Heart left ventricle (tissue), 16 donors: ENCODE measurements around the gene SYK. TPM values are rescaled to one million over a fixed set of nuclear protein-coding genes. Genes with fewer than 3 reads are reported as not detected.

Experiments
- ATAC-seq, 4 donors: fragments of 200-7000 bp; cut with Tn5 transposase; one replicate each; pipeline ENCODE4 v1.9.1; 2020 to 2022; ENCODE audit warnings: moderate library complexity in 4 of 4, mild to moderate bottlenecking in 3 of 4, moderate number of reproducible peaks in 1 of 4
- DNase-seq, 5 donors: peaks; one replicate each; pipeline ENCODE4 v3.0.0-alpha.2; 2020
- H3K27ac ChIP-seq, 12 donors: fragments of 200-600 bp; sonication (generic) in 4 of 12; one replicate each; pipeline versions ENCODE4 v1.5.0 to v1.8.0; 2016 to 2022; ENCODE audit warnings: mild to moderate bottlenecking in 2 of 12
- H3K27me3 ChIP-seq, 9 donors: fragments of 200-600 bp; sonication (generic) in 2 of 9; one replicate each; pipeline versions ENCODE4 v1.5.1 to v1.8.0; 2016 to 2022; ENCODE audit warnings: mild to moderate bottlenecking in 3 of 9
- H3K36me3 ChIP-seq, 9 donors: fragments of 200-600 bp; sonication (generic) in 2 of 9; one replicate each; pipeline versions ENCODE4 v1.5.0 to v1.8.0; 2018 to 2022; ENCODE audit warnings: mild to moderate bottlenecking in 2 of 9
- H3K4me1 ChIP-seq, 12 donors: fragments of 200-600 bp; sonication (generic) in 4 of 12; one replicate each; pipeline versions ENCODE4 v1.5.0 to v1.8.0; 2016 to 2022; ENCODE audit warnings: mild to moderate bottlenecking in 3 of 12
- H3K4me3 ChIP-seq, 12 donors: fragments of 200-600 bp; sonication (generic) in 4 of 12; one replicate each; pipeline versions ENCODE4 v1.5.0 to v1.8.0; 2017 to 2022; ENCODE audit warnings: mild to moderate bottlenecking in 9 of 12, moderate library complexity in 4 of 12
- H3K9me3 ChIP-seq, 12 donors: fragments of 200-600 bp; sonication (generic) in 4 of 12; one replicate each; pipeline versions ENCODE4 v1.5.0 to v1.8.0; 2016 to 2022; ENCODE audit warnings: mild to moderate bottlenecking in 1 of 12
- CTCF ChIP-seq, 12 donors: fragments of 200-600 bp; sonication (generic) in 4 of 12; IDR thresholded peaks; one replicate each; pipeline versions ENCODE4 v1.5.0 to v1.8.0; 2018 to 2022; ENCODE audit warnings: antibody characterized with exemption in 12 of 12, mild to moderate bottlenecking in 5 of 12
- POLR2A ChIP-seq, 2 donors: fragments of 450-650 bp; IDR thresholded peaks; one replicate each; pipeline ENCODE4 v1.6.1; 2017; ENCODE audit warnings: antibody characterized with exemption in 2 of 2, mild to moderate bottlenecking in 2 of 2, moderate library complexity in 2 of 2
- WGBS, 4 donors: extraction: QIAGEN DNeasy Blood & Tissue Kit in 2 of 4; methylation state at CpG; one replicate each; pipeline versions ENCODE4 v1.1.5 to v1.1.7; 2013 to 2018; 5-methylcytosine and 5-hydroxymethylcytosine counted together
- intact Hi-C, 10 donors: fragments of 100-400 bp; cut with DNase I; formaldehyde crosslinking; loops; one replicate each; pipeline versions ENCODE4 v1.11.1 to v1.14.2; 2022
- polyA plus RNA-seq, 2 donors: library from polyadenylated mRNA; stranded (reverse); fragments of 200-250 nt; gene quantifications; one replicate each; pipeline ENCODE4 v1.2.3, GENCODE V29; 2013
- total RNA-seq, 9 donors: library from RNA; depleted of rRNA in 2 of 9; stranded (reverse); fragments of >200 nt in 2 of 9; fragmentation: NEBNext Ultra II Directional in 3 of 9; extraction: Animal tissue kit (Norgen Biotek cat#: 25700) in 3 of 9; gene quantifications; one replicate each; pipeline versions ENCODE4 v1.1.0 to v1.2.4, GENCODE V29; 2016 to 2023
- donor health status: ischemic (EF 13 %, LVEDD 7.1; RV severe dilation, severe dysfunction).
- donor health status: healthy with polysubstance abuse.
- donor health status: DM: no; HTN: yes; CAD: no.
- donor health status: DM: no; HTN: no; CAD: no.
- donor health status: ischemic (EF 25% LVEDD 6.9; RV normal size, moderate dysfunction).
- donor health status: ischemic (EF 25% LVEDD 5.7; RV mildly dilated, moderate dysfunction).
- donor health status: healthy.
- donor health status: DM: yes; HTN: yes; CAD: no.
- donor health status: ischemic (EF 35%, LVEDD 5.7; RV mildly dilated, moderate dysfunction).
- donor health status: nonischemic (EF 11% LVEDD 7.7; RV severe dilation, severe dysfunction).
- donor health status: DM: yes; HTN: yes; CAD: no.
- donor health status: PGD.
- donor health status: ischemic (EF 29% LVEDD 5.4; RV normal size, mild dysfunction).
- donor health status: nonischemic (EF 23%, LVEDD 6.1; RV moderate dilation, normal function).

The SYK gene
- total and polyA plus RNA-seq, 11 donors = 0.53 to 41.3 (median 2.4) TPM

GRCh38 chr9:90860382-90860781 lies 58.8 kb downstream of the SYK start:
- H3K4me3 ChIP-seq = no peak overlapping the region
- H3K27me3 ChIP-seq = no peaks in the 10 kb centered on the region
- peak overlapping the region in 1 of 12 donors; percentile 17 for H3K27ac ChIP-seq
- TF ChIP-seq POLR2A (IDR thresholded peaks at IDR 0.05) (no peak), CTCF (IDR thresholded peaks at IDR 0.05) (no peak)
- intact Hi-C loops = loop anchor here in 5 of 10 donors (10.0 kb wide), 4 partner anchors 626 to 1286 kb away; no protein-coding TSS in a partner anchor
- no peaks in the 10 kb centered on the region for H3K9me3 ChIP-seq
- DNase-seq = no peak
- 82 to 91% (median 88%) methylated on average over 5 of the region's 5 CpGs for WGBS, 4 donors
- ATAC-seq = no peak
- H3K36me3 ChIP-seq = peaks cover 0 to 40% (median 0%) of the 10 kb centered on the region in 9 donors
- H3K4me1 ChIP-seq = peaks cover 0 to 29% (median 0%) of the 10 kb centered on the region in 12 donors

- no peak for DNase-seq
- no peaks in the 10 kb centered on the region for H3K9me3 ChIP-seq
- no peak overlapping the region for H3K4me3 ChIP-seq
- intact Hi-C loops = loop anchor here in 5 of 10 donors (10.0 kb wide), 4 partner anchors 626 to 1286 kb away; no protein-coding TSS in a partner anchor
- peaks cover 0 to 29% (median 0%) of the 10 kb centered on the region in 12 donors for H3K4me1 ChIP-seq
- H3K27me3 ChIP-seq = no peaks in the 10 kb centered on the region
- H3K36me3 ChIP-seq = peaks cover 0 to 40% (median 0%) of the 10 kb centered on the region in 9 donors
- TF ChIP-seq CTCF (IDR thresholded peaks at IDR 0.05) = no peak
- TF ChIP-seq POLR2A (IDR thresholded peaks at IDR 0.05) = no peak
- peak in 2 of 4 donors; percentile 40 to 42 for ATAC-seq
- WGBS, 4 donors = 77 to 88% (median 82%) methylated on average over 5 to 7 of the region's 7 CpGs
- H3K27ac ChIP-seq = peak overlapping the region in 1 of 12 donors; percentile 46
Measured at GRCh38 chr9:90860826-90861225, 59.2 kb downstream of the SYK start.

GRCh38 chr9:90861380-90861779 lies 59.8 kb downstream of the SYK start:
- H3K27me3 ChIP-seq = no peaks in the 10 kb centered on the region
- H3K27ac ChIP-seq = peak overlapping the region in 1 of 12 donors; percentile 46
- H3K36me3 ChIP-seq = peaks cover 0 to 39% (median 0%) of the 10 kb centered on the region in 9 donors
- peaks cover 0 to 29% (median 0%) of the 10 kb centered on the region in 12 donors for H3K4me1 ChIP-seq
- WGBS, 4 donors = 59 to 78% (median 71%) methylated on average over 2 of the region's 2 CpGs
- DNase-seq (no peak), ATAC-seq (peak in 1 of 4 donors; percentile 64)
- intact Hi-C loops = loop anchor here in 5 of 10 donors (10.0 kb wide), 4 partner anchors 627 to 1287 kb away; no protein-coding TSS in a partner anchor
- TF ChIP-seq CTCF (IDR thresholded peaks at IDR 0.05) (no peak), POLR2A (IDR thresholded peaks at IDR 0.05) (no peak)
- H3K9me3 ChIP-seq = no peaks in the 10 kb centered on the region
- no peak overlapping the region for H3K4me3 ChIP-seq

GRCh38 chr9:90861826-90862740 lies 60.5 kb downstream of the SYK start:
- no peak for DNase-seq
- intact Hi-C loops = loop anchor here in 5 of 10 donors (10.0 kb wide), 4 partner anchors 627 to 1287 kb away; no protein-coding TSS in a partner anchor
- Histone ChIP-seq H3K27me3 (no peaks in the 10 kb centered on the region), H3K9me3 (no peaks in the 10 kb centered on the region), H3K27ac (no peak overlapping the region), H3K4me1 (peaks cover 0 to 29% (median 0%) of the 10 kb centered on the region in 12 donors), H3K36me3 (peaks cover 0 to 43% (median 0%) of the 10 kb centered on the region in 9 donors), H3K4me3 (no peak overlapping the region)
- WGBS, 4 donors = 85 to 93% (median 89%) methylated on average over 14 to 16 of the region's 16 CpGs
- no peak for ATAC-seq
- TF ChIP-seq CTCF (IDR thresholded peaks at IDR 0.05) (no peak), POLR2A (IDR thresholded peaks at IDR 0.05) (no peak)
